NCI-H2171 (cell line): ENCODE measurements around the gene KCNJ10.

Experiments
- DNase-seq: peaks from one replicate; lab custom pipeline; 2025; lab: John Stamatoyannopoulos, UW

The KCNJ10 gene

DNA sequence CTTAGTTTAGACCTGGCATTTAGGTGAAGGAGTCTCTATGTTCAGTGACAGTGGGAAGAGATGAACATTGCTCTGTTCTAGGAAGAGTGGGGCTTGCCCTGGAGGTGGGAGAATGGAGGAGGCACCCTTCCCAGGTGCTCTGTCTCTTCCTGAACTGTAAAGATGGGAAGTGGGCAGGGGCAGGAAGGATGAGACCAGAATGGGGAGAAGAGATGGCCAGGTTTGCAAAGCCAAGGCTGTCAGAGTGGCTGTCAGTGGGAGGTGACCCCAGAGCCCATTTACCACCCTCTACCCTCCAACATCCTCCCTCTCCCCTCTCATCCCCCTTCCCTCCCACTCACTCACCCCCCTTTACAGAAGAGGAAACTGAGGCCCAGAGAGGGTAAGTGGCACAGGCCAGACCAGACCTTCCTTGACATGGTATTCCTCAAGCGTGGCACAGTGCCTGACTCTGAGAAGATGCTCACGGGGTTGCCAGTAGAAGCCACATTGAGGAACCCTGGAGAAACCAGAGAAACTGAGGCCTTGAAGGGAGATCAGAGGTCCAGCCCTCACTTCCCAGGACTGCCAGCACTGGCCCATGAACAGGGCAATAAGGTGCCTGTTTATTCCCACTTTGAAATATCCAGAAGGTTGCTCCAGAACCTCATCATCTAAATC is 29.9 kb upstream of the KCNJ10 start:
- DNase-seq = no peak

DNA sequence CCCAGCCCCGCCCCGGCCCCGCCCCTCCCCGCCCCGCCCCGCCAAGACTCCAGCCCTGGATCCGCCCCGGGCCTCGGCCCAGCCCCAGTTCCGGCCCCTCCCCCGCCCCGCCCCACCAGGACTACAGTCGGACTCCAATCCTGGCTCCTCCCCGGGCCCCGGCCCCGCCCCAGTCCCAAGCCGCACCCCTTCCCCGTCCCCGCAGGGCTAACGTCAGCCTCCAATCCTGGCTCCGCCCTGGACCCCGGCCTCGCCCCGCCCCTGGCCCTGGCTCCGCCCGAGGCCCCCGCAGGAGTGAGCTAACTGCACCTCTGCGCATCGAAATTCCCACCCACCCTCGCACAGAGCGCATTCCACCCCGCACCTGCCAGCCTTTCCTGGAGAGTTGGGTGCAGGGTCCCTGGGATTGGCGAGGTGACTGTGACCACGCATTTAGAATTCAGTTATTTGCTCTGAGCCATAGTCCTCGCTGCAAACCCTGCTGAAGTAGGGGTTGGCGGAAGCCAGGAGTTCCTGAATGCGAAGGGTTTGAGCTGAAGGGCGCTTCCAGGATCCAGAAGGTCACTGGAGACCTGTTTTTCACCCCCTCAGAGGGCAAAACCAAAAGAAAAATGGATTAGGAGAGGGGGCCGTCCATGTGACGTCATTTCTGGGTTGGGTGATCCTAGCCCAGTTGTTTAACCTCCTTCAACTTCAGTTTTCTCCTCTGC is 29.0 kb upstream of the KCNJ10 start:
- peak; percentile 95 for DNase-seq

DNA sequence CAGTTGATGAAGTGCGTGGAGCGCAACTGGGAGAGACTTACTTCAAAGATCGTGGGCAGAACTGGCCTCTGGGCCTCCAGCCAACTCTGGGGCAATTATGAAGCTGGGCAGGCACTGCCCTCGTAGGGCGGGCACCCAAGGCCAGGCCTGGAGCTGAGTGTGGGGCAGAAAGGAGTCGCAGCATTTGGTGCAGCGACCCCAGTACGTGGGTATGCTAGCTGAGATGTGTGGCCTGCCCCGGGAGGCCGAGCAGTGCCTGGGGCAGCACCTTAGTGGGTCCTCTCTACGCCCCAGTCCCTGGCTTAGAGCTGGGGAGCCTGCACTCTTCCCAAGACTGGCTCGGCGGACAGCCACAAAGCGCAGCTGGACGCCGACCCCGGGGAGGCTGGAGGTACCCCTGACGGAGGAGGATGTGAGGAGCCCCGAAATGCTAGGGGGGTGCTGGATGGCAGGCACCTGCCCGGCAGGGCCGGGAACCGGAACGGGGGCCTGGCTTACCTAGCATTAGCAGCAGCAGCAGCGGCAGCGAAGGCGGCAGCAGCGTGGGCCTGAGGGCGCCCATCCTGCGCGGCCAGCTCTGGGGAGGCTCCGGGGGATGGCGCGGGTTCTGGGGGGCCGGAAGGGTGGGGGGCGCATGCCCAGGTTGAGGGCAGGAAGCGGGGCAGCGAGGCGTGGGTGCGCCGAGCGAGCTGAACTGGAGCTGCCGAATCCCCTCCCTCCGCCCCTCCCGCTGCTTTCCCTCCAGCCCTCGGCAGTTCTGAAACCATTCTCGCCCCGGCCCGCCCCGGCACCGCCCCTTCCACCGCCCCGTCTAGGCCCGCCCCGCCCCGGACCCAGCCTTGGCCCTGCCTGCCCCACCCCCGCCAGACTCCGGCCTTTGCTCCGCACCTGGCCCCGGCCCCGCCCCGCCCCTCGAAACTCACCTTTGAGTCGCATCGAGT is 28.2 kb upstream of the KCNJ10 start, which contains the start of gene IGSF8:
Gene IGSF8, minus strand, starts transcription at position 709 of the 941 bp plus-strand sequence. Its CDS starts 147 bp downstream, at position 562.
- no peak for DNase-seq

DNA sequence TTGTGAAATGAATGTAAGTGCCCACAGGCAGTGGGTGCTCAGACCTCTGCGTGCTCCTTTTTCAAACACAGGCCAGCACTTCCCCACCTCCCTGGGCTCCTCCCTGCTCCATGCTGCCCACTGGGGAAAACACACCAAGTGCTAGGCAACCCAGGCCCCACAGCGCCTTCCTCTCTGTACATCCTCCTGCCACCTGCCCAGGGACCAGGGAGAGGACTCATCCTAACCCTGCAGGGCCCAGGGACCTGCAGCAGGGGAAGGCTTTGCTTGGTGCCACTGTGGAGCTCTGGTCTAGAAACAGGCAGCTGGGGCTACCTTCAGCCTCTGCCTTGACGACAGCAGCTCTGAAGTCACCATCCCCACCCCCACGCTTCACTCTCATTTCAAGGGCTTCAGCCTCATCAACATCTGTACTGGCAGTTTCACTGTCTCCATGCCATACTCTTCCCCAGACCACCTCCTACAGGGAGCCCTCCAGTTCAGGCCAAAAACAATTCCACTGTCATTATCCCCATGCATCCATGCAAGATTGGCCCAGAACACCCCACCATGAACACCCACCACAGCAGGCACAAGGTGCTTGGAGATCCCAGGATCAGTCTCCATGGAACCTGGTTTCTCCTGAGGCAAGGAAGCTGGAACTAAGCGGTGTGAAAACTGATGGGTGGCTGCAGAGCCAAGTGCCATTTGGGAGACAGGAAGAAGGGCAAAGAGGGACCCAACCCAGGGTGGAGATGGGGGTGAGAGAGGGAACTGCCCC is 27.4 kb upstream of the KCNJ10 start:
- DNase-seq = no peak

DNA sequence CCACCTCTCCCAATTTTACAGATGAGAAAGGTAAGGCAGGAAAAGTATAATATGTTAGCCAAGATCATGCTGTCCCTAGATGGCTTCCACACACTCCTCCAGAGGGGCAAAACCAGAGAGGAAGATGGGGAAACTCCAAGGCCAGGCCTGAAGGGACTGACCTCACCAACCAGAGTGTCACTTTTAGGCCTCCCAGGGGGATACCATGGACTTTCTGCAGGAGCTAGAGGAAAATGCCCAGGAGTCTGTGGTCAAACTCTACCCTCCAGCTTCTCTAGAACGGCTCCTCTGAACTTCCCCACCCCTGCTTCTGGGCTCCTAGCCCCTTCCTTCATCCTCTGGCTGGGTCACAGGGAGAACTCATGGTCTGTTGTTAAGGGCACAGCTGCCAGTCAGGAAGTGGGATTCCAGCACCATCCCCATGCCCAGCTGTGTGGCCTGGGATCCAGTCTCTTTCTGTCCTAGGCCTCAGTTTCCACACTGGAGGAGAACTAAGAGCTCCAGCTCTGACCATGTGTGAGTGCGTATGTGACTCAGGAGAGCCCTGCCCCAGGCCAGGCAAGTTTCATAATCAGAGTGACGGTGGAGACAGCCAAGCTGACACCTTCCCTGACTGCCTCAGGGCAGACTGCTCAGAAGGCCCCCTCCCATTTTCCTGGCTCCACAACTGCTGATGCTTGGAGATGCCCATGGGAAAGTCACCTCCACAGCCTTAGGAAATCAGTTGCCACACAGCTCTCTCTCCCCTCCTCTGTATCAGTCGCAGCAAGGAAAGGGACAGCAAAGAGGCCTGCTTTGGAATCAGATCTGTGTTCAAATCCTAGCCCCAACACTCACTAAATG is 26.5 kb upstream of the KCNJ10 start:
- no peak for DNase-seq

DNA sequence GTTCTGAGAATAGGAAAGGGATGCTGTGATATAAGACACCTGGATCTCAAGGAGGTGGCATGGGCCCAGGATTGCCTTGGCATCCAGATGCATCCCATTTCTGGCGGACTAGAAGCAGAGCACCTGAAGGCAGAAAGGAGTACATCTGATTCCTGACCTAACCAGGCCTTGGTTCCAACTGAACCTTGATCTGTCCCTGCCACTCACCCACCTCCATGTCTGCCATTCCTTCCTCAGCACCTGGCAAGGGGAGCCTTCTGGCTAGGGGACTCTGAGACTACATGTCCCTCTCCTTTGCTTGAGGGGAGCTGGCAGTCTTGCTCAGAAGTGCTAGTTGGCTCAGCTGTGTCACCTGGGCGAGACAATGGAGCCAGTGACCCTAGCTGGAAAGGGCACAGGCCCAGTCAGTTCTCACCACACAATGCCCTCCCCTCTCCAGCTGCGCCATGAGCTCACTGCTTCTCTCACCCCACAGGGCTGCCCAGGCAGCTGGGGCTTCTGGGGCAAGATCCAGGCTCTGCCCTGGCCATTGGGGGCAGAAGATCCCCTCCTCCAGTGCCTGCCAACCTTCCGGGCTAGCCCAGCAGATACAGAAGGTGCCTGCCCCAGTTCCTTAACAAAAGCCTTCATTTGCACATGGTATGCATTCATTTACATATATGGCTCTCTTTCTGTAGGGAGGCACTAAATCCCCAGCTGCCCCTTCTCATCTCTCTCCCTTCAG is 25.6 kb upstream of the KCNJ10 start:
- DNase-seq = no peak

DNA sequence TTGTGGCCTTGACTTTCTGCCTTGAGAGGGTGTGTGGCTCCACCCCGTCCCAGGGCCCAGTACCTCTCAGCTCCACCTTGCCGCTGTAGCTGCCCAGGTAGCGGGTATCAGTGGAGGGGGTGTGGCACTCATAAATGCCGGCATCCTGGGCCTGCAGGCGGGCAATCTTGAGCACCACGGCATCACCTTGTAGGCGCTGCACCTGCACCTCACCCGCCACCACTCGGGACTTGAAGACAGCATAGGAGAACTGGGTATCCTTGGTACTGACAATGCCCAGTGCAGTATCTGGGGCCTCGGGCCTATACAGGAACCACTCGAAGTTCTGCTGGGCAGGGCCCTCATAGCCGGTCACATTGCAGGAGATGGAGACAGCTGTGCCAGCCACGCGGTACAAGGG is 24.8 kb upstream of the KCNJ10 start:
- no peak for DNase-seq

DNA sequence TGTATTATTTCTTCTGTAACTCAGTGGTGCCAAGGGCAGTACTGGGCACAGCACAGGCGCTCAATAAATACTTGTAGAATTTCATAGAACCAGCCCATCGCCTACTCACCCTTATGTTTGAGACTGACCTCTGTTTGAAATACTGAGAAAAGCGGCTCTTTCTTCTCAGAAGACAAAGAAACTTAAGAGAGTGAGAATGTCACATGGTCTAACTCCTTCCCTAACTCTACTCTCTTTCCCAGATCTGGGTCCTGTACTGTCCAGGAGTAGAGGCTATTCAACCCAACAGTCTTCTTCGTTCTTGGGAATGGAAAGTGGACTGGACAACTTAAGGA is 24.3 kb upstream of the KCNJ10 start:
- DNase-seq = no peak

DNA sequence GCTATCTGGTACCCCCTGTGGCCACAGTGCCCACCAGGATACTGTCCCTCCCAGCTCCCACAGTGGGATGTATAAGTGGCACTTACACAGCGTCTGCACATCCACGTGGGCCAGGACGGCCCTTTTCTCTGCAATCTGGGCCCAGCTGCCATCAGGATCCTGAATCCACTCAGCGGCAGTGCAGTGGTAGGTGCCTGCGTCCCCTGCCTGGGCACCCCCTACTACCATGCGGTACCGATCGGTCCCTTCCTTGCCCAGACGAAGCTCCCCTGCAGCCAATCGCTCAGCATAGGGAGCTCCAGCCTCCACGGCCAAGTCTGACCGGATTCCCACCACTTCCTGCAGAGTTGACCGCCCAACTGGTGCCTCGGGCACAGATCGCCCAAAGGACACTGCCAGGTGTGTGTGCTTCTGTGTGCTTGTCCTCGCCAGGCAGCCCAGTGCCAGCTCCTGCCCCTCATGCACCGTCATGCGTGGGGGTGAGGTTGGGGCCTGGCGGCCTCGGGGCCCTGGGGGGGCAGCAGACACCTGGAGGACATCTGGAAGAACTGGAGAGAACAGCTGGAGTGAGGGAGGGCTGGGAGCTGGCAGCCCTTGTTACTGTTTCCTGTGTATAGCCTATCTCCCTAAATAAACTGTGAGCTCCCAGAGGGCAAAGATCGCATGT is 23.8 kb upstream of the KCNJ10 start:
- no peak for DNase-seq

DNA sequence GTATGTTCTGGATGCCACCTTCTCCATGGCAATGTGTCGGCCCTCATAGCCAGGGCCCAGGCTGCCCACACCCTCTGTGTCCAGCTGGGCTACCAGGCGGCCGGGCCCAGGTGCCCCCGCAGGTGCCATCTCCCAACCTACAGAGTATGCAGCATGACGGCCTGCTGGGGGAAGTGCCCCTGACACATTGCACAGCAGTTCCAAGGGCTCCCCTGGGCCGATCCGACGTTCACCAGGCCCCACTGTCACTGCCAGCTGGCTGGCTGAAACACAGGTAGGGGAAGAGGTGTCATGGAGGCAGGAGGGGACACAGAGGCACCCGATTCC is 23.1 kb upstream of the KCNJ10 start:
- no peak for DNase-seq

DNA sequence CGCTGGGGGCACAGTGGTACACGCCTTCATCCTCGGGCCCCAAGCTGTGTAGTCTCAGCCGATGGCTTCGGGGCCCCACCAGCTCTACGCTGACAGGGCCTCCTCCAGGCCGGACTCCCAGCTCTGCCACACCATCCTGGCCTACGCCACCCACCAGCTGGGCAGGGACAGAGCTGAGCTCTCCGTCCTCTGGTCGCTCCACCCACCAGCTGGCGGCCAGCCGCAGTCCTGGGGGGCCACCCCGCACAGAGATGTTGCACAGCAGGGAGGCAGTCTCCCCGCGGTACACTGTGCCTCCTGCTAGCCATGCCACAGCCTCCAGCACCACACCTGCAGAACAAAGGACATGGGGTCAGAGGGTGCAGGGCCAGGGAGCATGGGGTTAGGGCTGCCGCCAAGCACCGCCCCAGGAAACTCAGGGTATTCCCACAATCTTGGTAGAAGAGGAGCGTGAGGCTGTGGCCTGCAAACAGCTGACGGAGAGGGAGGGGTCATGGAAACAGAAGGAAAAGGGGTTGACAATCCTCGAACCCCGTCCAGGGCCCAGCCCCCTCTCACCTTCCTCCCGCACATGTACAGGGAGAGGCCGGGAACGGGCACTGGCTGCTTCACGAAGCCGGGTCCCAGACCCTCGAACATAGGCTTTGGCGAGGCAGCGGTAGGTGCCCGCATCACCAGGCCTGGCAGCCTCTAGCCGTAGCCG is 22.6 kb upstream of the KCNJ10 start:
- DNase-seq = no peak

DNA sequence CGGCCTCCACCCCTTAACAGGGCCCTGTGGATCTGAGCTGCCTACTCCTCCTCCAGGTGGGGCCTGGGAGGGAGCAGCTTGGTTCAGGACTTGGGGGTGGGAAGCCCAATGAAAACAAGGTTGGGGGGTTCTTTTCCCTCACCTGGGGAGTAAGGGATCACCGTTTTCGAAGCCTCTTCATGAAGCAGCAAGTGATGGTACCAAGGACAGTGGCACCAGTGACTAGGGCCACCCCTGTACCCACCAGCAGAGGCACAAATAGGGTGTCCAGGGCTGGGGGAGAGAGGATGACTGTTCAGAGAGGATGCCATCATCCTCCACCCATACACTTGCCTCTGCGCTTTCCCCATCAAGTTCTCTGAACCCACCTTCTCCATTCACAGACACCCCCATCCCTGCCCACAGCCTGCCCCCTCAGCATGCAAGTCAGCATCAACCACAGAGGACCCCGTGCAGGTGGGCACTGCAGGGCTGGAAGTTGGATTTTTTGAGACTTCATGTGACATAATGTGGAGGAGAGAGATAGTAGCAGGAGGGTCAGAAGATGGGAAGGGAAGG is 21.8 kb upstream of the KCNJ10 start:
- no peak for DNase-seq

DNA sequence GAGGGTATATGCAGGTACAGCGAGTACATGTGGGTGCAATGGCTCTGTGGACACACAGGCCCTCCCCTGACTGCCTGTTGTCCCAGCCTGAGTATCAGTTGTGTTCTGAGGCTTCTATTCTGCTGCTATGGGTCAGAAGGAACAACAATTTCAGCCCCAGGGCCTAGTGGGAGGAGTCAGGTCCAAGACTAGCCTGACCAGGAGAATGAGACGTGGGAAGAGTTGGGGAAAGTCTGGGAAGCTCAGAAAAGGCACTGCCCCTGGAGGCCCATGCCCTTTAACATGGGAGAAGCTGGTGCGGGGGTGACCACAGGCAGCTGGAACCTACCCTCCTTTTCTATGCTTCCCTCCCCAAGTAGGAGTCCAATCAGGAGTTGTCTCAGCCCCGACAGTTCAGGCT is 20.8 kb upstream of the KCNJ10 start:
- DNase-seq = no peak

DNA sequence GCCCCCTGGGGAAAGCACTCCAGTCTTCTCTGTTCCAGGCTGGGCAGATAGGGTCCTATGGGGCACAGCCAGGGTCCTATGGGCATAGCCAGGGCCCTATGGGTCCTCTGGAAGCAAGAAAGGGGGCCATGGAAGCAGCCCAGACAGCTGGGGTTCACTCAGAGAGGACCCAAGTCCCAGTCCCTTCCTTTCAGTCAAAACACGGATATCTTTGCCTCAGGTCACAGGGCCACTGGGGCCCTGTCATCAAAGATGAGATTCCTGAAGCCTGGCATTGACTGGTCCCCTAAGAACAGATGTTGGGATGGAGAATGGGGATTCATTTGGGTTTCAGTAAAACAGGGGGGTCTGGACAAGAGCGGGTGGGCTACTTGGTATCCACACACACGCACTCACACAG is 19.9 kb upstream of the KCNJ10 start:
- DNase-seq = no peak

DNA sequence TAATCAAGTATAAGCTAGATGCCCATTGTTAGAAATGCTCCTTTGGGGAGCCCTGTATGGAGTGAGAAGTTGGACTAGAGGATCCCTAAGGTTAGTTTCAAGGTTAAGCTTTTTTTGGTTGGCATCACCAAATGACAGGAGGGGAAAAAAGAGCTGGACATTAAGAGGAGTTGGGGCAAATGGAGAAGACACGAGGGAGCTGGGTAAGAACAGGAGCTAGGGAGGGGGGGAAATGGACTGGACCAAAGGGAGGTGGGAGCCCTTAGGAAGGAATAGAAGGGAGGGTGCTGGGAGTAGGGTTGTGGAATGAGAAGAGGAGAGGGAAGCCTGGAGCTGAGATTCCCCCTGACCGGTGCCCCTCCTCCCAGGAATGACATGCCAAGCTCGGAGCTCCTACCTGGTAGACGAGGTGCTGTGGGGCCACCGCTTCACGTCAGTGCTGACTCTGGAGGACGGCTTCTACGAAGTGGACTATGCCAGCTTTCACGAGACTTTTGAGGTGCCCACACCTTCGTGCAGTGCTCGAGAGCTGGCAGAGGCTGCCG is 17.2 kb upstream of the KCNJ10 start:
- DNase-seq = no peak

DNA sequence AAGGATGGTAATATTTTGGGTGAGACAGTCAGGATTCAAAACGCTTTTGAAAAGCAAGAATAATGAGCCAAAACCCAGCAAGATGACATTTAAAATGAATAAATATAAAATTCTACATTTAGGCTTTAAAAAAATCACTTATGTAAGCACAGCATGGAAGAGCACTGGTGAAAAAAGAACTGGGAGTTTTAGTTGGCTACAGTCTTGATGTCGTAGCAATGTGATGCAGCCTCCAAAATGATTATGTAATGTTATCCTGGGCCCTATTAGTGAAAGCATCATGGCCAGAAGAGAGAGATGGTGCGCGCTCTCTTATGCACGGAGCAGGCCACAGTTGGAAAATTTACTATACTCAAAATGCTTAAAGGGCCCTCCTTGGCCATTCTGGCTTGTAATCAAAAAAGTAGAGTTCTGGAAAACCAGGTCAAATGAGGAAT is 16.5 kb upstream of the KCNJ10 start:
- DNase-seq = no peak

DNA sequence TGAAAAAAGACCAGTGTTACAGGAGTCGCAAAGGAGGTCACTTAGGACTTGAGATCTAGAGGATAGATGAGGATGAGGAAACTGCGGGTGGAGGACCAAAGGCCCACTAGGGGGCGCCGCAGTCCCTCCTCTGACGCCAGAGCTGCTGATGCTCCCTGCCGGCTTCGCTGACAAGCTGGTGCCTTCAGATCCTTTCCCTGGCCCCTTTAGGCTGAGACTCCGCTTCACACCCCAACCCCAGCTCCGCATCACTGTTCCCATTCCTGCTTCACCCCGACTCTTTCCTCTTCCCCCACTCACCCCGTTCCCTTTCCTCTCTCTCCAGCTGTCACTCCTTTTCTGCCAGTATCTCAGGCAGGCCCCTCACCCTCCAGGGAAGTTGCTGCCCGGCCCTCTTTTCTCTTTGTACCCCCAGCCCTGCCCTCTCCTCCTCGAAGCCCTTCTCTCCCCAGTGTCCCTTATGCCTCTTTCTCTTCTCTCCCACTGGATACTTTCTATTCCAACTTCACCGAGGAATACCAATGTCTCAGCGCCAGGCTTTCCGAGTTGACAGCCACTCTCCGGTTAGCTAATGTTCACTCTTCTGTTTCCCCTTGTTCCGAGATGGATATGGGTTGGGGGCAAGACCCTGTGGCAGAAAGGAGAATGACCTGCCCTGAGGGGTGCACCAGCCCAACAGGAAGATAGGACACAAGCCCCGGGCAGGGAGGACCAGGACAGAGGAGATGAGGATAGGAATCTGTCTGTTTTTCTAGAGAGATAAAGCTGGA is 15.9 kb upstream of the KCNJ10 start:
- peak; percentile 30 for DNase-seq

DNA sequence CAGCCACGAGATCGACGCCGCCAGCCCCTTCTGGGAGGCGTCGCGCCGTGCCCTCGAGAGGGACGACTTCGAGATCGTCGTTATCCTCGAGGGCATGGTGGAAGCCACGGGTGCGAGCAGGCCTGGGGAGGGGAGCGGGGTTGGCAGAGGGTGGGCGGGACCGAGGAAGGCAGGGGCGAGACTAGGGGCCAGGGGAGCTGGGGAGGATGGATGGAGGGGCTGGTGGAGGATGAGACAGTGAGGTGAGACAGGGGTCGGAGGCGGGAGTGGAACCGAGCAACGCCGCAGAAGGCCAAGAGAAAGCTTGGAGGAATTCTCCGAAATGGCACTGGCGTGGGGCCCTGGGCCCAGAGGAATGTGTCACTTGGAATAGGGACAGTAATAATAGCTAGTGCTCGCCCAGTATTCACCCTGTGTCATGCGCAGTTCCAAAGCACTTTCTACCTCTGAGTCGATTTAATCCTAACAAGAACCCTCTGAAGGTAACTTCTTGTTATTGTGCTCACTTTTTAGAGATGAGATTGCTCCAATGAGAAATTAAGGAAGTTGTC is 14.9 kb upstream of the KCNJ10 start:
- DNase-seq = no peak
